Adipocyte (in vitro differentiated cells): ENCODE results near the gene SLC9A9.
"Not testable (repeated sequence)": the region's sequence is repeated elsewhere in the genome, so short reads cannot be mapped to it uniquely, and the experiment has no call there.

Experiments
- DNase-seq: peaks from one replicate; pipeline ENCODE4 v3.0.0-alpha.2; 2015; ENCODE audit warnings: low read depth
- H3K27me3 ChIP-seq: replicated peaks from 2 replicates; pipeline ENCODE4 v1.7.0; 2013; ENCODE audit warnings: mild to moderate bottlenecking, low read length, moderate library complexity; ENCODE audit not compliant: control insufficient read depth, insufficient read depth
- H3K36me3 ChIP-seq: 2 replicates; pipeline ENCODE4 v1.7.0; 2013; ENCODE audit warnings: low read length, mild to moderate bottlenecking, moderate library complexity; ENCODE audit not compliant: control insufficient read depth, insufficient read depth, severe bottlenecking
- H3K4me1 ChIP-seq: 2 replicates; pipeline ENCODE4 v1.7.0; 2013; ENCODE audit warnings: mild to moderate bottlenecking, low read length, moderate library complexity; ENCODE audit not compliant: control insufficient read depth, insufficient read depth
- H3K4me3 ChIP-seq: 2 replicates; pipeline ENCODE4 v1.7.0; 2013; ENCODE audit warnings: mild to moderate bottlenecking, low read length, moderate library complexity
- H3K9ac ChIP-seq: 2 replicates; pipeline ENCODE4 v1.7.0; 2013; ENCODE audit warnings: mild to moderate bottlenecking, low read length, moderate library complexity
- H3K9me3 ChIP-seq: 2 replicates; pipeline ENCODE4 v1.7.0; 2013; ENCODE audit warnings: mild to moderate bottlenecking, low read length, moderate library complexity; ENCODE audit not compliant: control insufficient read depth

The SLC9A9 gene

DNA sequence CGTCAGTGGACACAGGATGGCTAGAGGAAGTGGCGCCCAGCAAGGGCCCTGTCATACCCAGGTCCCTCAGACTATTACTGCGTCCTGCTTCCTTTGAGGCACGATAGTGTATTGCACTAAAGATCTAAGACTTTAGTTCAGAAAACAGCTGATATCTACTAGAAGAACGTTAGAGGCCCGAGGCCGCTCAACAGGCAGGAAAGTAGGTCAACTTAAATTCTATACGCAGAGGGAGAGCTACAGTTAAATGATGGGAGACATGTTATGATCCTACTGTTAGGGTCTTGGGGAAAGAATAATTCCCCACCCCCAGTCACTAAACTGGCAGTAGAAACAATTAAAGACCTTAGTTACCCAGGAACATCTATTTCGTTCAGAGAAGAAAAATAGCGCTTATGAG lies 410.9 kb downstream of the SLC9A9 start:
- H3K36me3 ChIP-seq, result no peaks in the 10 kb centered on the region
- no peak overlapping the region for H3K4me3 ChIP-seq
- H3K9ac ChIP-seq, result no peak overlapping the region
- DNase-seq, result no peak
- no peaks in the 10 kb centered on the region for H3K9me3 ChIP-seq
- peaks cover 12% of the 10 kb centered on the region for H3K4me1 ChIP-seq
- no peaks in the 10 kb centered on the region for H3K27me3 ChIP-seq

DNA sequence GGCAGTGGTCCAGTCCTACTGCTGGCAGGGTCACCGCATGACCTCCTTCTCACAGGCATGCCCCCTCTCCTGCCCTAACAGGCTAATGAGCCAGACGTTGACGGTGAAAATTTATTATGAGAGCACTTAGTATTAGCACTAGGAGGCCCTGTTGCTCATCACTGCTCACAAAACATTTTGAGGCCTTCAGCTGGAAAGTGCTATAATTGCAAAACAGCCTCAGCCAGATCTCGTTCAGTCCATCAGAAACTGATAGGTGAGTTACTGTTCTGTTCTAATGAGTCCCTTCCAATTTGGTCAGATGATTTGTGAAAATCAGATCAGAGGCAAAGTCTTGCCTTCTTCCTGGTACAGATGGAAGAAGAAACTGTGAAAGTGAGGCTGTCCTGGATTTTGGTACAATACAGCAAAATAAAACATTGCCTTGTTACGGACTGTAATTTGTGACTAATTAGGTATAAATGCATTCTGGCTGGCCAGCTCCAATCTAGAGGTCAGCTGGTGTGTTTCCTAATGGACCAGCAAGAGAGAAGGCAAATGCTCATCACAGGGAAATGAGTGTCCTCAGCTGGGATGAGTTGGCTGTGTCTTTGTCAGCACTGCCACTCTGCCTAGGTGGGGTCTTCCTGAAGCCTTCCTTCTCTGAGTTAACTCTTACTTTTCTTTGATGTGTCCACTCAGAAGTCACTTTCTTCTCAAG lies 411.9 kb downstream of the SLC9A9 start:
- H3K4me1 ChIP-seq, result peaks cover 12% of the 10 kb centered on the region
- H3K9me3 ChIP-seq, result no peaks in the 10 kb centered on the region
- H3K9ac ChIP-seq, result no peak overlapping the region
- no peak overlapping the region for H3K4me3 ChIP-seq
- no peaks in the 10 kb centered on the region for H3K36me3 ChIP-seq
- no peaks in the 10 kb centered on the region for H3K27me3 ChIP-seq
- DNase-seq, result no peak

DNA sequence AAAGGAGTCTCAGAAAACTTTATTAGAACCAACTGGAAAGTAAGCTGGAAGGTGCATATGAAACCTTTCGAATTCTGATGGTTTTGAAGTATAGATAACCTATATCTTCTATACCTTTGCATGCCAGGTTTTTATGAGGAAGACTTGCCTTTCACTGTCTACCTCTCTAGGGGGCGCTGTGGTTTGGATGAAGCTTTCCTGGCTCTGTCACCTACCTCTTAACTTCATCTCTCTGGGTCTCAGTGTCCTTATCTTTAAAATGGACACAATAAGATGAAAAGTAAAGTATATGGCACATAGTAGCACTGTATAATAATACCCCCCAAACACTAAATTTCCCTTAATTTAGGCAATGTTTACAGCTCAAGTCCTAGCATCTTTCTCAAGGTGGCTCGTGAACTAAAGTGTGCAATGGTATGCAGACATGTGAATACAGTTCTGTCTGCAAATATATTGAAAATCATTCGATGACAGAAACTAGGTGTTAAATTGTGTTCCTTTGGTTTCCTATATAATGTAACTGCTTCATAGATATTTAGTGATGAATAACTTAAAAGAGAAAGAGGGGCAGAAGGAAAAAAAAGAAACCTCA lies 414.4 kb downstream of the SLC9A9 start:
- Histone ChIP-seq H3K9me3 (no peaks in the 10 kb centered on the region), H3K4me1 (peaks cover 12% of the 10 kb centered on the region), H3K4me3 (no peak overlapping the region), H3K27me3 (no peaks in the 10 kb centered on the region), H3K9ac (no peak overlapping the region), H3K36me3 (no peaks in the 10 kb centered on the region)
- DNase-seq, result no peak

DNA sequence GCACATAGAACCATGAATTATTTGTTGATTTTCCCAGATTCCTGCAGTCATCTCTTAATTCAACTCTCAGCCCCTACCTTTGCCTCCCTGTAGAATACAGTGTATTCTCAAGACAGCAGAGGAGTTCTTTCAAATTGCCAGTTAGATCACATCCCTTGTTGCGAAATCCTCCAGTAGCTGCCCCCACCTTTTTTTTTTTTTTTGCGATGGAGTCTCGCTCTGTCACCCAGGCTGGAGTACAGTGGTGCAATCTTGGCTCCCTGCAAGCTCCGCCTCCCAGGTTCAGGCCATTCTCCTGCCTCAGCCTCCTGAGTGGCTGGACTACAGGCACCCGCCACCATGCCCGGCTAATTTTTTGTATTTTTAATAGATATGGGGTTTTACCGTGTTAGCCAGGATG lies 417.0 kb downstream of the SLC9A9 start:
- DNase-seq, H3K4me3 ChIP-seq, H3K4me1 ChIP-seq, H3K9ac ChIP-seq, H3K9me3 ChIP-seq, H3K27me3 ChIP-seq, H3K36me3 ChIP-seq: not testable (repeated sequence)

DNA sequence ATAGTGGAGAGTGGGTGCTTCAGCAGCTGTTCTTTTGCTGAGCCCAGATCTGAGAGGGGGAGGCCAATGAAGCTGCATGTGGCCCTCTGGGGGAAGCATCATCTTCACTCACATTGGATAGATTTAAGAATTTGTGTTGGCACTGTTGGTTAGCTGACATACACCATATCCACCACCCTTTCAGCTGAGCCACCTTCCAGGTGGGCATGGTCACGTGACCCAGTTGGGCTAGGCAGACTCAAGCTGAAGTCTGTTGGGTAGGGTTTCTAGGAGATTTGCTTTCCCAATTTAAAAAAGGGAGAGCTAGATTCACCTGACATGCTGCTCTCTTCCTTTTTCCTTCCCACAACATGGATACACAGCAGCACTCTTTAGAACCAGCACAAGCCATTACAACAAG lies 417.7 kb downstream of the SLC9A9 start:
- no peak overlapping the region for H3K4me3 ChIP-seq
- no peaks in the 10 kb centered on the region for H3K27me3 ChIP-seq
- H3K9ac ChIP-seq, result no peak overlapping the region
- no peaks in the 10 kb centered on the region for H3K36me3 ChIP-seq
- no peaks in the 10 kb centered on the region for H3K9me3 ChIP-seq
- H3K4me1 ChIP-seq, result no peaks in the 10 kb centered on the region
- DNase-seq, result no peak

DNA sequence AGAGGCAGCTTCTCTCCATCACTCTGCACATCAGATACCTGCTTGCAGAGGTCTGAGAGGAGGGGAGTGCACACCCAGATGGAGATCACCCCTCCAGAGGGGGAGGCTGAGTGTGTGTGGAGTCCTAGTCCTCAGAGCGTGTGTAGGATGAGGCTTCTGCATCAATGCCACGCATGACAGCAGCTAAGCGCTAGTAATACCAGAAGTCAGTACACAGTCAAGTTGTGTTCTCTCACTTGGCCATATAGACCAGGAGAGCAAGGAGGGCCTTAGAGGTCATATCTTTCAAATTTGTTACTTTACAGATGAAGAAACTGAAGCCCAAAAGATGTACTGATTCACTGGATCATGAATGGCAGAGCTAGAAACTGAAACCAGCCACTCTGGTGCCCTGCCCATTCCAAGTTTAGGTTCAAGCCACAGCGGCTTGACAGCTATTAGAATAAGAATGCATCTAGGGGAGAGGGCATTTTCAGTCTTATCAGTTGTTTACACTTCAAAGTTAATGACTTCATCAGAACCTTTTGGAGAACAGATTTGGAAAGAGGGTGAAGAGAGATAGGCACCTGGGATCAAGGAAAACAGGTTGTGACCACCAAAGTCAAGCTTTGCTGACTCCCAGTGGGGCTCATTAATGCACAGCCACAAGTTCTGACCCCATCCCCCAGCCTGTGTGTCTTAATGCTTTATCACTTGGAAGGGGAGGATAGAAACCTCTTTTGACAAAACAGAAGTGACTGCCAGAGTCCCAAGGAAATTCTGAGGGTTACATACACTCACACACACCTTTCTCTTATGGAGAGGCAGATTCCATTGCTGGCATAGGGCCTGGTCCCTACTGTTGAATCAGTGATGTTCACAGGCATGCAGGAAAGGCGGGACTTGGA lies 418.4 kb downstream of the SLC9A9 start:
- Histone ChIP-seq H3K4me3 (no peak overlapping the region), H3K27me3 (no peaks in the 10 kb centered on the region), H3K36me3 (no peaks in the 10 kb centered on the region), H3K4me1 (no peaks in the 10 kb centered on the region), H3K9me3 (peaks cover 2% of the 10 kb centered on the region), H3K9ac (no peak overlapping the region)
- no peak for DNase-seq

DNA sequence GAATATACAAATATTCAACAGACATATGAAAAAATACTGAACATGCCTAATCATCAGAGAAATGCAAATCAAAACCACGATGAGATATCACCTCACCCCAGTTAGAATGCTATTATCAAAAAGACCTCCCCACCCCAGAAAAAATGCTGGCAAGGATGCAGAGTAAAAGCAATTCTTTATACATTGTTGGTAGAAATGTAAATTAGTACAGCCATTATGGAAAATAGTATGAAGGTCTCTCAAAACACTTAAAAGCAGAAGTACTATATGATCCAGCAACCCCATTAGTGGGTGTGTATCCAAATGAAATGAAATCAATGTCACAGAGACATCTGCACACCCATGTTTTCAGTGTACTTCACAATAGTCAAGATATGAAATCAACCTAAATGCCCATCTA lies 420.0 kb downstream of the SLC9A9 start:
- Histone ChIP-seq H3K27me3 (no peaks in the 10 kb centered on the region), H3K9ac (no peak overlapping the region), H3K36me3 (no peaks in the 10 kb centered on the region), H3K4me1 (no peaks in the 10 kb centered on the region), H3K4me3 (no peak overlapping the region), H3K9me3 (peaks cover 4% of the 10 kb centered on the region)
- no peak for DNase-seq

DNA sequence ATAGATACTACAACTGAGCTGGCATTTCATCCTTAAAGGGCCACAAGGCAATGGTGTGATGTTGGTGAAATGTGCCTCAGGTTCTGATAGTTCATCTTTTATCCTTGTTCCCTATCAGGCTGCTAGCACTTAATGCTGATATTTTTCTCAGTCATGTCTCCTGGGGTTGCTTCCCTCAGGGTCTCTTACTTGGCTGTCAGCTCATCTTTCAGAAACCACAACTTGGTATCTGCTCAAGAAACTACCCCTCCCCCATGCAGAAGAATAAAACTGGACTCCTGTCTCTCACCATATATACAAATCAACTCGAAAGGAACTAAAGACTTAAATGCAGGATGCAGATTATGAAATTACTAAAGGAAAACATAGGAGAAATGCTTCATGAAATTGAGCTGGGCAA lies 420.6 kb downstream of the SLC9A9 start:
- no peaks in the 10 kb centered on the region for H3K4me1 ChIP-seq
- DNase-seq, result no peak
- no peak overlapping the region for H3K4me3 ChIP-seq
- no peaks in the 10 kb centered on the region for H3K27me3 ChIP-seq
- no peaks in the 10 kb centered on the region for H3K36me3 ChIP-seq
- peaks cover 4% of the 10 kb centered on the region for H3K9me3 ChIP-seq
- H3K9ac ChIP-seq, result no peak overlapping the region

DNA sequence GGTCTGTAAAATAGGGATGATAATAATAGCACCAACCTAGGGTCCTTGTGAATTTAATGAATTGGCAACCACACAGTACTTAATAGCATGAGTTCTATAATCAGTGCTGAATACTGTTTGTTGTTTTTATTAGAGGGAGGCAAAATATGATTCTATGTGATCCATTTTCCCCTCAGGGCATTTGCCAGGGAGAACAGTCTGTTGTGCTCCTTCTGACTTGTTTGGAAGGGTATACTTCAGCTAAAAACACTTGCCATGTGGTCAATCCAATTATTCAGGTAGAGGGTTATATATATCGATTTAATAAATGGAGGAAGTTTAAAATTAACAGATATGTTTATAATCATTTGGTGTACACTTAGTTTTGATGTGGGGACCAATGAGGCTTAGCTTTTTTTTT lies 423.4 kb downstream of the SLC9A9 start:
- Histone ChIP-seq H3K4me3 (no peak overlapping the region), H3K27me3 (no peaks in the 10 kb centered on the region), H3K9me3 (peaks cover 4% of the 10 kb centered on the region), H3K36me3 (no peaks in the 10 kb centered on the region), H3K9ac (no peak overlapping the region), H3K4me1 (peaks cover 3% of the 10 kb centered on the region)
- no peak for DNase-seq

DNA sequence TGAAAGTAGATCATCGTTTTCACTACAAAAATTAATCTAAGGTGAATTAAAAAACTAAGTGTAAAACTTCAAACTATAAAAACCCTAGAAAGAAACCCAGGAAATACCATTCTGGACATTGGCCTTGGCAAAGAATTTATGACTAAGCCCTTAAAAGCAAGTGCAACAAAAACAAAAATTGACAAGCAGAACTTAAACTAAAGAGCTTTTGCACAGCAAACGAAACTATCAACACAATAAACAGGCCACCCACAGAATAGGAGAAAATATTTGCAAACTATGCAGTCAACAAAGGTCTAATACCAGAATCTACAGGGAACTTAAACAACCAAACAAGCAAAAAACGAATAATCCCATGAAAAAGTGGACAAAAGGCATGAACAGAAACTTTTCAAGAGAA lies 426.7 kb downstream of the SLC9A9 start:
- Histone ChIP-seq H3K9me3 (peaks cover 4% of the 10 kb centered on the region), H3K9ac (no peak overlapping the region), H3K4me3 (no peak overlapping the region), H3K4me1 (peaks cover 3% of the 10 kb centered on the region), H3K36me3 (no peaks in the 10 kb centered on the region), H3K27me3 (no peaks in the 10 kb centered on the region)
- peak; percentile 42 for DNase-seq

DNA sequence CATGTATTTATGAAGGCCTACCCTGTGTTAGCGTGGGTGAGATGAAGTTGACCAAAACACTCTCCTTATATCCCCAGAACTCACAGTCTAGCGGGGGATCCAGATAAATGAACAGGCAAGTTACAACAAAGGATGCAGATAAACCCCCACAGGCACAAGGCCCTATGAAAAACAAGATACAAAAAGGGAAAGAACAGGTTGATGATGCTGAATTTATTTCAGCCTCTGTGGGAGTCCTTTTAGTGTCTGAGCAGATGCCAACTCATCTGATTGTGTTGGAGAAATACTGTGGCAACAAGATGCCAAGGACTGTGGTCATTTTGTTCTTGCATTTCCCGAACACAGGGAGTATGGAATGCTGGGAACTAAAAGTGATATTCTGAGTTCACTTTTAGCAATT lies 428.7 kb downstream of the SLC9A9 start:
- Histone ChIP-seq H3K27me3 (no peaks in the 10 kb centered on the region), H3K4me1 (peaks cover 5% of the 10 kb centered on the region), H3K9ac (no peak overlapping the region), H3K4me3 (no peak overlapping the region), H3K9me3 (peaks cover 4% of the 10 kb centered on the region), H3K36me3 (no peaks in the 10 kb centered on the region)
- DNase-seq, result no peak
